ENCODE data around the gene LIMCH1. TPM values are rescaled to one million over a fixed set of nuclear protein-coding genes. Genes with fewer than 3 reads are reported as not detected.

The LIMCH1 gene
- total RNA-seq, 1 donor from 2014 or later, result 83.0 TPM

GRCh38 chr4:41532336-41532735, 5.6 kb upstream of the LIMCH1 start:
- DNase-seq (ENCODE audit: low read depth), result no peak

- no peak for DNase-seq (ENCODE audit: low read depth)
These were observed 5.1 kb upstream of the LIMCH1 start for GRCh38 chr4:41532882-41533281.

GRCh38 chr4:41533680-41534079, 4.3 kb upstream of the LIMCH1 start:
- DNase-seq (ENCODE audit: low read depth), result no peak

- DNase-seq (ENCODE audit: low read depth), result no peak
These were observed 3.6 kb upstream of the LIMCH1 start for GRCh38 chr4:41534404-41534803.

DNA sequence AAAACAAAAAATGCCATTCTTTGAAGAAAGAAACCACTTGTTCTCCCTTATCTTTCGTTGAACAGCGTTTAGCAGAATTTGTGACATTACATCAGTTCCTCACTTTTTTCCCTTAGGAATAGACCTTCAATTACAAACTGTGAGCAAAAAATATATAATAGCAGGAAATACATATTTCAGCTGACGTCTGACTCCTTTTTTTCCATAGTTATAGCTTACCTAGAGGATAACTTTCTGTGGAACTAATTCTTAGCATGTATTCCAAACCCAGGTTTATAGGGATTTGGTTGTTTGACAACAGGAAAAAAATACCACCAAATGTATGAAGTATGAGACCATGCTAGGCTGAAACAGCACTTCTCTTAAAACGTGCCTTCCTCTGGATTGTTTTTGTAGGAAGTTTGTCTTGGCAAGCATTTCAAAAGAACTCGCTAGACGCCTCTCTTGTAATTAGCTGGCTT, 2.0 kb upstream of the LIMCH1 start:
- DNase-seq (ENCODE audit: low read depth), result no peak

GRCh38 chr4:41537292-41537890, 566 bp upstream of the LIMCH1 start:
- peak; percentile 38 for DNase-seq (ENCODE audit: low read depth)

- peak; percentile 85 for DNase-seq (ENCODE audit: low read depth)
These were observed 1.0 kb downstream of the LIMCH1 start for GRCh38 chr4:41538887-41539498.

DNA sequence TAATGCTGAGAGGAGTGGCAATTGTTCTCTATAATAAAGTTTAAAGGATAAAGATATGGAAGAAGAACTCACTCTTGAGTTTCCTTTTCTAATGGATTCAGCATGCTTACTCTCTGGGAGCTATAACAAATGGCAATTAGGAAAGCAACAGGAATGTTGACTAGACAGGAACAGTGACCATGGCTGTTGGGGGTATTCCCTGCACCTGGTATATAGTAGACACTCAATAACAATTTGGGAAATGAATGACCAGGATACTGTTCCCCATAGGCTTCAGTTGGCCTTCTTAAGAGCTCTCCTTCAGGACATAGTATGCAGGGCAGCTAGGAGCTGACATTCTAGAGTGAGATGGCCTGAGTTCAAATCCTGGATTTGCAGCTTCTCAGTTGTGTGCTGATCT, 1.8 kb downstream of the LIMCH1 start:
- DNase-seq (ENCODE audit: low read depth), result peak; percentile 18

DNA sequence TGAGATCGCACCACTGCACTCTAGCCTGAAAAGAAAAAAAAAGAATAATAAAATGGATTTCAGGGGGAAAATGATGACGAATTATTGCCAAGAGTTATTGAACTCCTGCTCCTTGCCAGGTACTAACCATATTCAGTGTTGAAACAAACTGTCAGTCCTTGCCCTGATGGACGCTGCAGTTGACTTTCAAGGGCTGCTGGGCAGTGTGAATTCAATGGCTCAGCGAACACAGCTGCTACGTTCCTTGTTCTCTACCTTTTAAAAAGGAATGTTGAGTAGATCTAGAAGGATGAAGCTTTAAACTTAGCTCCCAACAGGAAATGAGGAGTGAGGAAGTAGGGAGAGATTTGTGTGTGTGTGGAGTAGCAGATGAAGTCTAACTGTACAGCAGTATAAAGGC, 2.7 kb downstream of the LIMCH1 start:
- DNase-seq (ENCODE audit: low read depth), result no peak

- no peak for DNase-seq (ENCODE audit: low read depth)
These were observed 3.7 kb downstream of the LIMCH1 start for GRCh38 chr4:41541687-41542094.

- no peak for DNase-seq (ENCODE audit: low read depth)
These were observed 4.7 kb downstream of the LIMCH1 start for GRCh38 chr4:41542526-41543275.

- DNase-seq (ENCODE audit: low read depth), result no peak
These were observed 7.3 kb downstream of the LIMCH1 start for GRCh38 chr4:41545238-41545637.

DNA sequence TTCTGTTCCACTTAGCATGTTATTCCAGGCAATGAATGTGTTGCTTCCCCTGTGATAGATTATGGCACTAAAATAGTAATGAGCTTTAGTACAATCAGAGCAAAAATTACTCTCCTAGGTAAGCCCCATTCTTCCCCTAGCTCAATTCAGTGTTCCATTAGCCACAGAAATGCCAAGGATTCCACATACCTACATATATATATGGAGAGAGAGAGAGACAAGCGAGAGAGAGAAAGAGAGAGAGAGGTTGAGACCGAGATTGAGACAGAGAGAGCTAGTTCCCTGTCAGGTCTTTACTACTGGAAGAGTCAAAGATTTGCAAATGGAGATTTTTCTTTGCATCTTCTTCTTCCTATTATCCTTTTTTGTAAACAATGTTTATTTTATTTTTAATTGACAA, 8.7 kb downstream of the LIMCH1 start:
- DNase-seq (ENCODE audit: low read depth), result no peak

- DNase-seq (ENCODE audit: low read depth), result no peak
These were observed 10.4 kb downstream of the LIMCH1 start for GRCh38 chr4:41548305-41548880.

GRCh38 chr4:41549478-41549877, 11.5 kb downstream of the LIMCH1 start:
- no peak for DNase-seq (ENCODE audit: low read depth)

- no peak for DNase-seq (ENCODE audit: low read depth)
These were observed 12.4 kb downstream of the LIMCH1 start for GRCh38 chr4:41550308-41550707.

- no peak for DNase-seq (ENCODE audit: low read depth)
These were observed 13.6 kb downstream of the LIMCH1 start for GRCh38 chr4:41551536-41551935.

GRCh38 chr4:41554905-41555304, 16.9 kb downstream of the LIMCH1 start:
- DNase-seq (ENCODE audit: low read depth), result no peak

DNA sequence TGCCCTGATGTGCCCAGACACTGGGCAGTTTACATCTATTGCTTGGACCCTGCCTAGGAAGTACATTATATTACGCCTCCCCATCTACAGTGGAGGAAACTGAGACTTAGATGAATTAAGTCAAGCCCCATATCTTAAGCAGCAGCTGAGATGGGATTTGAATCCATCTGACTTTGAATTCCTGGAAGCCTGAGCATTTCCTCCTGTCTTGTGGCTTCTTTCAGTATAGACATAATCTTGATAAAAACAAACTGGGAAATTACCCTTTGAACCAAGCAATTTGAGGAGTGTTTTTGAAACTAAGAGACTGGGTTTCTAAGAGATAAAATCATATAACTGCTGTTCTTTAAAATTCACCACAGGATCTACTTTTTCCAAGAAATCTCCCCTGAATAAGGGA, 18.6 kb downstream of the LIMCH1 start:
- no peak for DNase-seq (ENCODE audit: low read depth)

DNA sequence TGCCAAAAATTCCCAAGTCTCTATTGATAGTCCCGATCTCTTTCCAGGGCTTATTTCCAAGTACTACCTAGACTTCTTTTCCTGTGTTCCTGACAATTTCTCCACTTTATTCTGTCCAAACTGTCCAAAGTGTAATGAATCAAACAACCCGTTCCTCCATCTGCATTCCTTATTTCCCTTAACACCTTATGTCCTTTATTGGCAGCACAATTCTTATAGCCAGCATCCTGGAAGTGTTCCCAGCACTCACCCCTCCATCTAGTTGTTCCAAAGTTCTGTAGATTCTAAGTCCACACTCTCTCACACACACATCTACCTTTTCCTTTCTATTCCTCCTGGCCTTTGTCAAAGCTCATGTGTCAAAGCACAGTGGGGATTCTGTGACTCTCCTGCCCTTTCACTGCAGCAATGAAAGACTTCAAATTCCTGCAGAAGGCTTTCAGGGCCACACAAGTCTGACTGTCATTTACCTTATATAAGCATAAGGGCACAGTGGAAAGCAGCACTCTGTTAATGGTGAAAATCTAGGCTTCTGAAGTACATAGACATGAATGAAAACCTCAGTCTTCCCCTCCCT, 22.1 kb downstream of the LIMCH1 start:
- no peak for DNase-seq (ENCODE audit: low read depth)

DNA sequence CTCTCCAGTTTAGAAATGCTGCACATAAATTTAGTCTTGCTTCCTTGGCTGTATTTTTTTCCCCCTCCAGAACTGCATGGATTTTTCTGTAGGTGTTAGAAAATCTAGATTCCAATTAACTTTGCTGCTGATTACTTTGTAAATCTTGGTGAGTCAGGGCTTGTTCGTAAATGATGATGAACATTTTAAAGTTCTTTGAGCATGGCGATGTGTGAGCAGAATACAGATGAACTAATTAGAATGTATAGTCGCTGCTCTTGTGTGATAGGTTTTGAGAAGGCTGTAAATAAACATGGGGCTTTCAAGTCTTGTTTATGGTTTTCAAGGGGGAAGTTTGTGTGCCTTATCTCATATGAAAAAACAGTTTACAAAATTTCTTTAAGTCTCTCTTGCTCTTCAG, 23.3 kb downstream of the LIMCH1 start:
- no peak for DNase-seq (ENCODE audit: low read depth)

- DNase-seq (ENCODE audit: low read depth), result no peak
These were observed 29.2 kb downstream of the LIMCH1 start for GRCh38 chr4:41567186-41567585.
